Measurements from ENCODE around the gene B3GNT7. TPM values are rescaled to one million over a fixed set of nuclear protein-coding genes. Genes with fewer than 3 reads are reported as not detected.
"Not testable (repeated sequence)": the region's sequence is repeated elsewhere in the genome, so short reads cannot be mapped to it uniquely, and the experiment has no call there.

The B3GNT7 gene
- polyA plus RNA-seq (ENCODE audit: insufficient read length): 0.68 TPM

DNA sequence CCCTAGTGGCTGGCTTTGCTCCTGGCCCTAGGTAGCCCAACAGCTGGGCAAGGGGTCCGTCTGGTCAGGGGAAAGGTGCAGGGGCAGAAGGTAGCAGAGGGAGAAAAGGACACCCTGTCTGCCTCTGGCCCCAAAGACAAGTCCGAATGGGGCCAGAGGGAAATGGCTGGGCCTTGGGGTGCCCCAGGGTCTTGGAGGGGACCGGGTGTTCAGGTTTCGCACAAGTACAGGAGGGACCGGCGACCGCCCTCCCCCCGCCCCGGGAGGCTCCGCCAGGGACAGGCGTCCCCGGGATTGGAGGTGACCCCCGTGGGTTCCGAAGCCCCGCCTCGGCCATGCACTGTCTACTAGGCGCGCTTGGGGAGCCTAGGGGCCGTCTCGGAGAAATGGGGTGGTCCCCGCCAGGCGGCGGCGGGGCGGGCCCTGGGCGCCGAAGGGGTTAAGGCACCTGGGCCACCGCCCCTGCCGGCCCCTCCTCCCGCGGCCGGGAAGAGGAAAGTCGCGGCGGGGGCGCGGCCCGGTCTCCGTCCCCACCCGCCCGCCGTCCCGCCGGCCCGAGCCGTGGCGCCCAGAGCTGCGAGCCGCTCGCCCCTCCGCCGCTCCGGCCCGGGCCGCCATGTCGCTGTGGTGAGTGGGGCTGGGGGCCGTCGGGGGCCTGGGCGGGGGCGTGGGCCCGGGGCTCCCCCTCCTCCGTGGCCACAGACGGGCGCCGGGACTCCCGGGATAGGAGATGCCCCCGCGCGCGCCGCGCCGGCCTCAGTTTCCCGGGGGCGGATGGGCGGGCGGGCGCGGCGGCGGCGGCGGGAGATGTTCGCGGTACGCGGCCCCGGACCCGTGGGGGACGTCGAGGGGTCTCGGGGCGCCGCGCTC is at the start of gene B3GNT7:
Gene B3GNT7, plus strand, starts transcription at position 523 of the 870 bp plus-strand sequence. Its CDS starts 94 bp downstream, at position 617.
- DNase-seq: no peak

DNA sequence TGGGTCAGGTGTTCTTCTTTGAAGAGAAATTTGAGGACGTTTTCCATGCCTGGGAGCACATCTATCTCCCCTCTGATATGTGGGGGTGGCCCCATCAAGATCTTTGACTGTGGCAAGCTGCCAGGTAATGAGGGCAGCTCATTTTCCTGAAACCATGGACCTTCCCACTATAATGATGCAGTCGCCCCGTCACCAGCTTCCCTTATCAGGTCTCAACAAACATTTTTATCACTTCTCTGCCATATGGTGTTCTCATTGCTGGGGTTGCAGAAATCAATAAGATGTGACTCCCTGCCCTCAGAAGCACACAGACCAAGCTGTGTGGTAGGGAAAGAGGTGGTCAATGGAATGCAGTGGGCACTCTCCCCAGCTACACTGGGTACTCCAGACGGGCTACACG is 48.4 kb upstream of the B3GNT7 start:
- DNase-seq: no peak

GRCh38 chr2:231347638-231348037 is 47.9 kb upstream of the B3GNT7 start:
- no peak for DNase-seq

- DNase-seq: no peak
These were observed 47.3 kb upstream of the B3GNT7 start for GRCh38 chr2:231348173-231348572.

DNA sequence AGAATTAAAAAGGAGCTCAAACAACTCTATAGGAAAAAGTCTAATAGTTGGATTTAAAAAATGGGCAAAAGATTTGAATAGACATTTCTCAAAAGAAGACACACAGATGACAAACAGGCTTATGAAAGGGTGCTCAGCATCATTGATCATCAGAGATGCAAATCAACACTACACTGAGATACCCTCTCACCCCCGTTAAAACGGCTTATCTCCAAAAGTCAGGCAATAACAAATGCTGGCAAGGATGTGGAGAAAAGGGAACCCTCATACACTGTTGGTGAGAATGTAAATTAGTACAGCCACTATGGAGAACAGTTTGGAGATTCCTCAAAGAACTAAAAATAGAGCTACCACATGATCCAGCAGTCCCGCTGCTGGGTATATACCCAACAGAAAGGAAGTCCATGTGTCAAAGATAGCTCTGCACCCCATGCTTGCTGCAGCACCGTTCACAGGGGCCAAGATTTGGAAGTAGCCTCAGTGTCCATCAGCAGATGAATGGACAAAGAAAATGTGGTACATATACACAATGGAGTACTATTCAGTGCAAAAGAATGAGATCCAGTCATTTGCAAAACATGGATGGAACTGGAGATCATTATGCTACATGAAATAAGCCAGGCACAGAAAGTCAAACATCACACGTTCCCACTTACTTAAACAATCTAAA is 46.7 kb upstream of the B3GNT7 start:
- DNase-seq: no peak

- not testable (repeated sequence) for DNase-seq
These were observed 46.2 kb upstream of the B3GNT7 start for GRCh38 chr2:231349374-231349735.

DNA sequence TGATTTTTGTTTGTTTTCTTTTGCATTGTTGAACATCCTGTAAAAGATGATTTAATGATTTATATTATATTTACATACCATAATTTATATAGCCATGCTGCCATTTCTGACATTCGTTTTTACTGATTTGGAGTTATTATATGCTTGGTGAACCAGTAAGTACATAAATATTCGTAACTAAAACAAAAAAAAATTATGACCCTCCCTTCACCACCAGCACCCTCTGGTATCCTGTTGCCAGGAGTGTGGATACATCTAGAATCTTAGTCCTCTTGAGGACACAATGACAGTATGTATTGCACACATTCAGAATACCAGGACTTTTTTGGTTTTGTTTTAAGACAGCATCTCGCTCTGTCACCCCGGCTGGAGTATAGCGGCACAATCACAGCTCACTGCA is 43.9 kb upstream of the B3GNT7 start:
- DNase-seq: no peak

DNA sequence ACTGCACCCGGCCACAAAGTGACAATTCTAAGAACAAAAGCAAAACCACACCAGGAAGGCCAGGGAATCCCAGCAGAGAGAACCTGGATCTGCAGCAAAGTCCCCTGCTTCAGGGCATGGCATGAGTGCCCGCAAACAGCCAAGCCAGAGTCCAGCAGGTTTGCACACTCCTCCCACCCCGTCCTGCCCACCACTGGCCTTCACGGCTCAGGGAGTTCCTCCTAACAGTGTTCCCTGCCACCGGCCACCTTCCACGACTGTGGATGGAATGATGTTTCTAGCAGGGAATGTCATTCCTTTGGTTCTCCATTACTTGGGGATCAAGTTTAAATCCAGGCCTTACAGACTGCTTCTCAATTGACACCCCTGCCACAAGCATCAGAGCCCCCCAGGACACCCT is 42.0 kb upstream of the B3GNT7 start:
- DNase-seq: no peak

- DNase-seq: no peak
These were observed 39.7 kb upstream of the B3GNT7 start for GRCh38 chr2:231355508-231356465.

DNA sequence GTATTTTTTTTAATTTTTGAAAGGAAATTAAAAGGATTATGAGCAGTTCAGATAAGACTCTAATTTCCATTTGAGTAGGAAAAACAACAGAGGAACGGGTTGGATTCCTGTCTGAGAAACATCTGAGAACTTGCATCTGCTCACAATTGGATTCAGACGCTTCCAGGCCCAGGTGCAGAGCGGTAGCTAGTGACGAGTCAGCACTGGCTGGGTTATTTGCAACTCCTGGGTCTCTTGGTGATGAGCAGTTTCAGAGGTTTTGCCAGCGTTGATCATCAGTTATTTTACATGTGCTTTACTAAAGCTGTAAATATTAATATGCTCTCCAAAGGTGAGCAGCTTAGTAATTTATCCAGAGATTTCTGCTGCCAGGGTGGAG is 39.1 kb upstream of the B3GNT7 start:
- no peak for DNase-seq

- no peak for DNase-seq
These were observed 38.5 kb upstream of the B3GNT7 start for GRCh38 chr2:231357048-231357447.

GRCh38 chr2:231357931-231358330 is 37.6 kb upstream of the B3GNT7 start:
- no peak for DNase-seq

- no peak for DNase-seq
These were observed 36.1 kb upstream of the B3GNT7 start for GRCh38 chr2:231359441-231359840.

DNA sequence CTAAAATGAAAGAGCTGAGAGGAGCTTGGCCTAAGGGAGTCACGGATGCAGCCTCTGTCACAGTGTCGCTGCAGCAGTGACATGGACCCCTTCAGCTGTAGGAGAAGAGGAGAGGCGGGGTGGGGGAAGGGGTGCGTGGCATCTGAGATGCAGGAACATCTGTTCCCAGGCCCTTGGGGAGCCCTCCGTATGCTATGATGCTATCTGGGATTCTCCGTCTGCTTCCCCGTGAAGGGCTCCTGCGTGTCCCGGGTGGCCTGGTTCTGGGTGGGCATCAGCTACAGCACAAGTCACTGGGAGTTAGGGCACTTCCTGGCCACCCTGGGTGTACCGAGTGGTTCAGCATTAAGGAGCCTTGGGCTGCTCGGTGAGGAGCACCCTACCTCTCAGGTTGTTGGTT is 35.6 kb upstream of the B3GNT7 start:
- DNase-seq: no peak

GRCh38 chr2:231360401-231360800 is 35.1 kb upstream of the B3GNT7 start:
- no peak for DNase-seq

- DNase-seq: no peak
These were observed 34.6 kb upstream of the B3GNT7 start for GRCh38 chr2:231360881-231361371.

DNA sequence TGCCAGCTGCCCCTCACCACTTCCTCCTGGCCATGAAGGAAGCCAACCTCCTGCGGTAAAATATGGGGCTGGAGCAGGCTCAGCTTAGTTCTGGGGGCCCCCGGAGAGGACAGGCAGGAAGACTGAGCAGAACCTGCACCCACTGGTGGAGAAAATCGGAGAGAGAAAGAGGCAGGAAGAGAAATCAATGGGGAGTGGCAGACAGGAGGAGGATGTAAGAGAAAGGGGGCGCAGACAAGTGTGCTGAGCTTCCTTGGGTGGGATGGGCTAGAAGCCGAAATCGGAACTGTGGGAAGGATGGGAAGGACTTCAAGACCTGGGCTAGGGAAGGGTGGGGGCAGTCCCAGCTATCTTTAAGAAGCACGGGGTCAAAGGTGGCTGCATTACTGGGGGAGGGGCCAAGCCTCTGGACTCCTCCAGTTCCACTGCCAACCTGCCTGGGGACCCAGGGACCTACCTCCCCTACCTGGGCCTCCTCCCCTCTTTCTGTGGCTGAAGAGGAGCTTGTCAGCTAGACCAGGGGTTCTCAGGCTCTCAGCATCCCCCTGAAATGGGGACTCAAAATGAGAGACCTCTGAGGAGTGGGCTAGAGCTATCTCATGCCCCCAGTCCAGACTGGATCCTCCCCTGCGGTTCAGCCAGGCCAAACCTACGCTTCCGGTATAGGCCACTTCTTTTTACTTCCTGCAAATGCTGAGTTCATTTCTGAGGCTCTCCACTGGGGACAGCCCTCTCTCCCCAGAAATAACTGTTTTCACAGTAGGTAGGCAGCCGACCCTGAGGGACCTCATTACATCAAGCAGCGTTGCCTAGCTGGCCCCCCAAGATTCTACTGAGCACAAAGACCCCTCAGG is 33.6 kb upstream of the B3GNT7 start:
- DNase-seq: no peak

- DNase-seq: no peak
These were observed 32.8 kb upstream of the B3GNT7 start for GRCh38 chr2:231362555-231363184.

DNA sequence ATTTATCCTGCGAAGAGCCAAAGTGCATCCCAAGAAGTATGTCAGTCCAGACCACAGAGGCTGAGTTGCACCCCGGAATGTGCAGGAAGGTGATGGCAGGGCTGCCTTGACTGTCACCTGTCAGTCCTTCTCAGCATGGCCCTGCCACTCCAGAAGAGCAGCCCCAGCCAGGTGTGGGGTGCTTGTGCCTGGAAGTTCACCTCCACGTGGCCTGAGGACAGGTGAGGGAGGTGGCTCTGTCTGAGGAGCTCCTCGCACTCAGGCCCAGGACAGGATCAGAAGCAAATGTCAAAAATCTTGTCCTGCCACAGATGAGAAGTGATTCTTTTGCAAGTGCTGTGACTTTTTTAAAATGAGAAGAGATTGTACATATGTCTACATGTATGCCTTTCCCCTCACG is 31.4 kb upstream of the B3GNT7 start:
- DNase-seq: no peak

DNA sequence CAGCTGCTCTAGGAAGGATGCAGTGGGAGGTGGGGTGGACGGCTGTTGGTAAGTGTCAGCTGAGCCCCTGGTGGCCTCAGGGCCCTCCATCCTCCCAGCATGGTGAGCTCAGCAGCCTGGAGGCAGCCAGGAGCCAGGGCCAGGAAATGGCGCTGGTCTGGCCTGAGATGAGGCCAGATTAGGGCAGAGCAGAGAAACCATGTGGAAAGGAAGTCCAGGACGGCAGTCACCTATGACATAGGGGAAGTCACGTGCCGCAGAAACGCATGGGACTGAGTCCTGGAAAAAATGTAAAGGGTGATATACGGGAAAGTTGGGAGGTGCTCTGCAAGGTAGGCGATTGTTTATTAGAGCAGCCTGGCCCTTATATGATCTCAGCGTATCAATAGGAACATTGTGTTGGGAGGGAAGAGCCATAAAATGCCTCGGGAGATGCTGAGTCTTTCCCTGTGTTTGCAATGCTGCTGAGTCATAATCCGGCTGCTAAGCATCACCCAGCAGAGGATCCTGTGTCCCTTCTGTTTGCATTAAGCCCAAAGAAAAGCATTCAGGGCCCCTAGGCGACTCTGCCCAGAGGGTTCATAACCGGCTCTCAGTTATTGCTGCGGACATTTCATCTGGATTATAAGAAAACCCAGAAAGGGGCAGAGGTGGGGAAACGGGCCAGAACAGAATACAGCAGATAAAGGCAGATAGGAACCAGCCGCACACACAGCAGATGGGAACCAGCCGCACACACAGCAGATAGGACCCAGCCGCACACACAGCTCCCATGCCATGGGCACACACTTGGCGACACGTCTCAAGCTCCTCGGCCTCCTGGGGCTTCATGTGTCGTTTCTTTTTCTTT is 30.3 kb upstream of the B3GNT7 start:
- no peak for DNase-seq

All from hindlimb muscle (tissue), 1 donor.